MV-4-11 (cell line): ENCODE measurements around the gene TTLL11.

Source experiments
- DNase-seq: peaks from one replicate; lab custom pipeline; 2025; lab: John Stamatoyannopoulos, UW

Gene TTLL11

GRCh38 chr9:121880343-121880898, 212.7 kb downstream of the TTLL11 start:
- DNase-seq, result no peak

GRCh38 chr9:121878271-121878822, 214.8 kb downstream of the TTLL11 start:
- DNase-seq, result no peak

GRCh38 chr9:121876658-121877271, 216.3 kb downstream of the TTLL11 start:
- DNase-seq, result no peak

GRCh38 chr9:121876255-121876654, 216.9 kb downstream of the TTLL11 start:
- no peak for DNase-seq

GRCh38 chr9:121874524-121874923, 218.6 kb downstream of the TTLL11 start:
- no peak for DNase-seq

GRCh38 chr9:121871431-121872025, 221.6 kb downstream of the TTLL11 start:
- no peak for DNase-seq

- DNase-seq, result no peak
Measured at GRCh38 chr9:121870271-121870670, 222.8 kb downstream of the TTLL11 start.

GRCh38 chr9:121868626-121869025, 224.5 kb downstream of the TTLL11 start:
- DNase-seq, result no peak

- no peak for DNase-seq
Measured at GRCh38 chr9:121866927-121867326, 226.2 kb downstream of the TTLL11 start.

- DNase-seq, result no peak
Measured at GRCh38 chr9:121865884-121866283, 227.2 kb downstream of the TTLL11 start.

- DNase-seq, result no peak
Measured at GRCh38 chr9:121865060-121865459, 228.0 kb downstream of the TTLL11 start.

GRCh38 chr9:121863955-121864354, 229.2 kb downstream of the TTLL11 start:
- no peak for DNase-seq

GRCh38 chr9:121862371-121863332, 230.5 kb downstream of the TTLL11 start:
- no peak for DNase-seq

GRCh38 chr9:121861501-121862180, 231.5 kb downstream of the TTLL11 start:
- DNase-seq, result peak; percentile 3

- DNase-seq, result no peak
Measured at GRCh38 chr9:121860744-121861143, 232.4 kb downstream of the TTLL11 start.

GRCh38 chr9:121860213-121860612, 232.9 kb downstream of the TTLL11 start:
- DNase-seq, result no peak

GRCh38 chr9:121859646-121860045, 233.5 kb downstream of the TTLL11 start:
- no peak for DNase-seq

- DNase-seq, result no peak
Measured at GRCh38 chr9:121858788-121859187, 234.3 kb downstream of the TTLL11 start.

GRCh38 chr9:121857928-121858327, 235.2 kb downstream of the TTLL11 start:
- no peak for DNase-seq

- DNase-seq, result no peak
Measured at GRCh38 chr9:121855476-121855875, 237.6 kb downstream of the TTLL11 start.

GRCh38 chr9:121853617-121854395, 239.3 kb downstream of the TTLL11 start:
- DNase-seq, result no peak
